OCI-LY1 (cell line): ENCODE measurements around the gene UBE2N.

Source experiments
- H2AFZ ChIP-seq: fragments of 200-600 bp; sonication (generic), shearing (Covaris generic); 2 replicates; pipeline ENCODE4 v1.6.0; 2014; ENCODE audit warnings: antibody characterized with exemption, mild to moderate bottlenecking, low read length
- H3F3A ChIP-seq: fragments of 200-600 bp; sonication (generic), shearing (Covaris generic); 2 replicates; pipeline ENCODE4 v1.6.0; 2014; ENCODE audit warnings: mild to moderate bottlenecking, antibody characterized with exemption, low read length, moderate library complexity; ENCODE audit not compliant: insufficient read depth
- H3K27ac ChIP-seq: fragments of 200-600 bp; sonication (generic); 2 replicates; pipeline ENCODE4 v1.5.1; 2014; ENCODE audit warnings: low read length, mixed run types, mild to moderate bottlenecking, low read depth; ENCODE audit not compliant: poor library complexity, severe bottlenecking
- H3K27me3 ChIP-seq: fragments of 200-600 bp; sonication (generic); 2 replicates; pipeline ENCODE4 v1.6.0; 2014; ENCODE audit warnings: antibody characterized with exemption, mild to moderate bottlenecking, low read length, moderate library complexity; ENCODE audit not compliant: insufficient read depth
- H3K36me3 ChIP-seq: fragments of 200-600 bp; sonication (generic); 2 replicates; pipeline ENCODE4 v1.6.1; 2014; ENCODE audit warnings: mild to moderate bottlenecking, antibody characterized with exemption, low read length, moderate library complexity, mixed read lengths; ENCODE audit not compliant: insufficient read depth
- H3K4me1 ChIP-seq: fragments of 200-600 bp; sonication (generic); 2 replicates; pipeline ENCODE4 v1.5.1; 2014; ENCODE audit warnings: mild to moderate bottlenecking, low read length, moderate library complexity; ENCODE audit not compliant: insufficient read depth, severe bottlenecking
- H3K4me2 ChIP-seq: fragments of 200-600 bp; sonication (generic), shearing (Covaris generic); 2 replicates; pipeline ENCODE4 v1.6.1; 2014; ENCODE audit warnings: low read length
- H3K4me3 ChIP-seq: fragments of 200-600 bp; sonication (generic); 2 replicates; pipeline ENCODE4 v1.5.1; 2014; ENCODE audit warnings: low read length, low read depth, mild to moderate bottlenecking, mixed read lengths; ENCODE audit not compliant: poor library complexity, severe bottlenecking
- H3K79me2 ChIP-seq: fragments of 200-600 bp; shearing (Covaris generic); 2 replicates; pipeline ENCODE4 v1.6.1; 2016; ENCODE audit warnings: mixed run types, low read length, mixed read lengths; ENCODE audit not compliant: insufficient read depth
- H3K9ac ChIP-seq: fragments of 200-600 bp; sonication (generic), shearing (Covaris generic); 2 replicates; pipeline ENCODE4 v1.6.1; 2014; ENCODE audit warnings: mild to moderate bottlenecking, low read length, mixed read lengths
- H3K9me2 ChIP-seq: fragments of 200-600 bp; sonication (generic), shearing (Covaris generic); 2 replicates; pipeline ENCODE4 v1.6.1; 2014; ENCODE audit warnings: low read depth, mild to moderate bottlenecking, low read length, mixed read lengths
- H3K9me3 ChIP-seq: fragments of 200-600 bp; shearing (Covaris generic); 2 replicates; pipeline ENCODE4 v1.6.1; 2014; ENCODE audit warnings: low read length, mixed read lengths
- H4K20me1 ChIP-seq: fragments of 200-600 bp; sonication (generic), shearing (Covaris generic); 2 replicates; pipeline ENCODE4 v1.6.0; 2016; ENCODE audit warnings: mild to moderate bottlenecking, low read length; ENCODE audit not compliant: insufficient read depth
- CTCF ChIP-seq: fragments of 200-600 bp; sonication (generic), shearing (Covaris generic); IDR thresholded peaks from 2 replicates; pipeline ENCODE4 v1.5.1; 2017; ENCODE audit warnings: mild to moderate bottlenecking, antibody characterized with exemption, low read length, moderate library complexity, mixed read lengths
- EZH2 ChIP-seq: fragments of 200-600 bp; sonication (generic), shearing (Covaris generic); IDR thresholded peaks from 2 replicates; pipeline ENCODE4 v1.8.0; 2017; ENCODE audit warnings: borderline replicate concordance, mixed run types, mild to moderate bottlenecking, antibody characterized with exemption, low read length, moderate library complexity, mixed read lengths

UBE2N gene

DNA sequence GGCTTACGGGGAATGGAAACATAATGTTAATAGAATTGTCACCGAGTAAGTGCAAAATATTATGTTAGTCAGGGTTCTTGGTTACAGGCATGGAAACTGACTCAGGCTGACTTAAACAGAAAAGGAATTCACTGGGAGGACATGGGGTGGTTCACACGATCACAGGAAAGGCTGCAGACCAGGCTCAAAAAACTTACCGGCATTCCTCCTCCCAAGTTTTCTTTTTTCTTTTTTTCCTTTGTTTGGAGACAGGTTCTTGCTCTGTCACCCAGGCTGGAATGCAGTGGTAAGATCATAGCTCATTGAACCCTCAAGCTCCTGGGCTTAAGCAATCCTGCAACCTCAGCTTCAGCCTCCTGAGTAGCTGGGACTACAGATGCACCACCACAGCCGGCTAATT, 11.9 kb upstream of the UBE2N start:
- Histone ChIP-seq H3K36me3 (no peaks in the 10 kb centered on the region), H2AFZ (no peak overlapping the region), H3K79me2 (no peaks in the 10 kb centered on the region), H4K20me1 (no peaks in the 10 kb centered on the region), H3F3A (no peaks in the 10 kb centered on the region), H3K27me3 (no peaks in the 10 kb centered on the region), H3K9me2 (no peaks in the 10 kb centered on the region), H3K27ac (no peak overlapping the region), H3K9me3 (no peaks in the 10 kb centered on the region), H3K9ac (no peak overlapping the region), H3K4me3 (no peak overlapping the region), H3K4me2 (no peak overlapping the region), H3K4me1 (peaks cover 3% of the 10 kb centered on the region)
- no peak for TF ChIP-seq CTCF
- no peak for TF ChIP-seq EZH2

DNA sequence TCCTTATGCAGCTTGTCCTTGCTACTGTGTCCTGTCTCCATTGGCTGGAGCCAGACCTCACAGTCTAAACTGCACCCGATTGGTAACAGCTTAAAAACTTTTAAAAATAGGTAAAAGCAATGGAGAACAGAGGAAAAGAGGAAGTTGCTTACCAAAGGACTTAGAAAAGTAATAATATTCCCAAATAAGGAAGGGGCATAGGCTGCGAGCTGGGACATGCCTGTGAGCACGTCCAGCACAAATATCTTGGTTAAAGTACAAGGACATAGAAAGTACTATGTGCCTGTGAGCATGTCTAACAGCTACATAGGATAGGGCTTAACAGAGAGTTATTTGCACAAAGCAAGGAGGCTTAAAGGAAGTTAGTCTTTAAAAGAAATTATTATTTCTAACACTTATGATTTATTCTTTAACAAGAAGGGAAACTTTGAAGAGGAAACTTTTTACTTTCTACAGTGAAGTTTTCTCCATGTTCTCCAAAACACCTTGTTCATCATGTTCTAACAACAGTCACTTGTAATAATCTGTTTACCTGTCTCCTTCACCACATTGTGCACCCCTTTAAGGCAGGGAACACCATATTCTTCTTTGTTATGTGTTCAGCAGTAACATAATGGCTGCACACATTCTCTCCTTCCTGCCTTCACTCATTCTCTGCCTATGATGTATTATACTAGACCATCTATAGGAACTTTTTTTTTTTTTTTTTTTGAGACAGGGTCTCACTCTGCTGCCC, 9.8 kb upstream of the UBE2N start:
- no peaks in the 10 kb centered on the region for H4K20me1 ChIP-seq
- no peak overlapping the region for H3K27ac ChIP-seq
- no peak overlapping the region for H3K9ac ChIP-seq
- H3K9me2 ChIP-seq: no peaks in the 10 kb centered on the region
- TF ChIP-seq CTCF: no peak
- TF ChIP-seq EZH2: no peak
- H2AFZ ChIP-seq: no peak overlapping the region
- H3K4me1 ChIP-seq: peaks cover 3% of the 10 kb centered on the region
- H3K4me3 ChIP-seq: no peak overlapping the region
- no peak overlapping the region for H3K4me2 ChIP-seq
- H3K36me3 ChIP-seq: no peaks in the 10 kb centered on the region
- H3K27me3 ChIP-seq: no peaks in the 10 kb centered on the region
- no peaks in the 10 kb centered on the region for H3K9me3 ChIP-seq
- no peaks in the 10 kb centered on the region for H3F3A ChIP-seq
- no peaks in the 10 kb centered on the region for H3K79me2 ChIP-seq

GRCh38 chr12:93449277-93449676, 7.5 kb upstream of the UBE2N start:
- H3F3A ChIP-seq: no peaks in the 10 kb centered on the region
- no peak overlapping the region for H3K9ac ChIP-seq
- no peaks in the 10 kb centered on the region for H3K79me2 ChIP-seq
- H3K36me3 ChIP-seq: no peaks in the 10 kb centered on the region
- no peak overlapping the region for H3K27ac ChIP-seq
- TF ChIP-seq CTCF (no peak), EZH2 (no peak)
- H3K9me3 ChIP-seq: no peaks in the 10 kb centered on the region
- H3K4me1 ChIP-seq: peaks cover 3% of the 10 kb centered on the region
- H4K20me1 ChIP-seq: no peaks in the 10 kb centered on the region
- no peak overlapping the region for H3K4me3 ChIP-seq
- no peaks in the 10 kb centered on the region for H3K27me3 ChIP-seq
- H3K9me2 ChIP-seq: no peaks in the 10 kb centered on the region
- H2AFZ ChIP-seq: no peak overlapping the region
- no peak overlapping the region for H3K4me2 ChIP-seq
